K562 (cell line): ENCODE data around the gene HPSE2. TPM values are rescaled to one million over a fixed set of nuclear protein-coding genes. Genes with fewer than 3 reads are reported as not detected.
A peak's percentile ranks its signal among the peaks of the same experiment; 100 is the strongest.

Experiments used
- ATAC-seq: fragments of 200-7000 bp; cut with Tn5 transposase; 3 replicates; pipeline ENCODE4 v1.9.1; 2020; ENCODE audit warnings: moderate library complexity
- BruUV-seq: library from RNA; stranded (reverse); fragments of 400-500 nt; replicated peaks from 2 replicates; lab custom pipeline; 2021; lab: Mats Ljungman, UMichigan
- CTCF ChIA-PET: fragments of 300-600 bp; formaldehyde crosslinking; extraction: SDS; loops from one replicate; lab custom pipeline; 2021; ENCODE audit warnings: low intra/inter-chr PET ratio; lab: Yijun Ruan, JAX
- POLR2A ChIA-PET: fragments of 300-600, 350-650 bp; sonication (Branson Sonifier 250); formaldehyde crosslinking; extraction: SDS; loops from one replicate; lab custom pipeline; 2021; ENCODE audit warnings: antibody characterized with exemption, inconsistent platforms; lab: Yijun Ruan, JAX
- DNase-seq, 4 experiments: peaks; one replicate each; pipeline versions ENCODE4 v3.0.0 to v3.0.0-alpha.2; 2011 to 2018; ENCODE audit warnings: low spot score in 3 of 4, mixed read lengths in 3 of 4; ENCODE audit errors: extremely low read depth in 1 of 4
- FAIRE-seq: peaks from 2 replicates; lab custom pipeline; 2011; peaks lifted over from hg19 to GRCh38; lab: Jason Lieb, UNC
- H2AFZ ChIP-seq: 2 replicates; pipeline ENCODE4 v1.6.0; 2011; ENCODE audit warnings: low read depth, low read length, control low read depth, inconsistent platforms
- H3K27ac ChIP-seq: fragments of 200-600 bp; 3 replicates; pipeline ENCODE4 v1.8.0; 2011; ENCODE audit warnings: low read depth, mild to moderate bottlenecking, control low read depth, inconsistent platforms, low read length, moderate library complexity, mixed read lengths; ENCODE audit errors: extremely low read depth
- H3K27me3 ChIP-seq, 2 experiments: fragments of 300-600 bp in 1 of 2; 2 replicates in 1 of 2; 3 replicates in 1 of 2; pipeline versions ENCODE4 v1.6.0 to v1.8.0; 2011; ENCODE audit warnings: inconsistent platforms in 2 of 2, low read length in 2 of 2, mild to moderate bottlenecking in 1 of 2, mixed read lengths in 1 of 2, moderate library complexity in 1 of 2; ENCODE audit not compliant: control insufficient read depth in 2 of 2, insufficient read depth in 2 of 2
- H3K36me3 ChIP-seq: fragments of 300-600 bp; 3 replicates; pipeline ENCODE4 v1.8.0; 2011; ENCODE audit warnings: mild to moderate bottlenecking, low read length, inconsistent platforms; ENCODE audit not compliant: control insufficient read depth, insufficient read depth
- H3K4me1 ChIP-seq, 2 experiments: fragments of 200-600 bp in 1 of 2; replicated peaks in 1 of 2; 2 replicates in 1 of 2; 3 replicates in 1 of 2; pipeline versions ENCODE4 v1.5.1 to v1.8.0; 2011; ENCODE audit warnings: inconsistent platforms in 2 of 2, low read length in 2 of 2, mild to moderate bottlenecking in 1 of 2, mixed read lengths in 1 of 2, moderate library complexity in 1 of 2; ENCODE audit not compliant: control insufficient read depth in 2 of 2, insufficient read depth in 2 of 2
- H3K4me2 ChIP-seq: 2 replicates; pipeline ENCODE4 v1.6.1; 2011; ENCODE audit warnings: low read length, control low read depth, inconsistent platforms, mixed read lengths; ENCODE audit not compliant: insufficient read depth
- H3K4me3 ChIP-seq: fragments of 200-600 bp; sonication (generic), shearing (Covaris generic); 2 replicates; pipeline ENCODE4 v1.5.1; 2016; ENCODE audit warnings: control low read depth, inconsistent platforms
- H3K79me2 ChIP-seq: fragments of 200-600 bp; 3 replicates; pipeline ENCODE4 v1.8.0; 2011; ENCODE audit warnings: low read length, inconsistent platforms; ENCODE audit not compliant: control insufficient read depth, insufficient read depth
- H3K9ac ChIP-seq, 2 experiments: 2 replicates each; pipeline versions ENCODE4 v1.6.0 to v1.6.1; 2011; ENCODE audit warnings: low read depth in 2 of 2, low read length in 2 of 2, control low read depth in 1 of 2, inconsistent platforms in 1 of 2, mild to moderate bottlenecking in 1 of 2, mixed read lengths in 1 of 2; ENCODE audit not compliant: insufficient read depth in 1 of 2
- H3K9me1 ChIP-seq: one replicate; pipeline ENCODE4 v1.6.0; 2011; ENCODE audit warnings: inconsistent platforms, mild to moderate bottlenecking, low read length, moderate library complexity; ENCODE audit not compliant: control insufficient read depth, insufficient read depth
- H3K9me3 ChIP-seq: replicated peaks from 2 replicates; pipeline ENCODE4 v1.5.1; 2011; ENCODE audit warnings: low read depth, low read length, inconsistent platforms; ENCODE audit not compliant: control insufficient read depth, insufficient read depth
- H4K20me1 ChIP-seq: replicated peaks from 2 replicates; pipeline ENCODE4 v1.6.1; 2011; ENCODE audit warnings: low read length, inconsistent platforms, mixed read lengths; ENCODE audit not compliant: control insufficient read depth, insufficient read depth
- ARID2 ChIP-seq: fragments of 450-650 bp; IDR thresholded peaks from 2 replicates; pipeline ENCODE4 v1.6.1; 2017; ENCODE audit warnings: antibody characterized with exemption, mild to moderate bottlenecking
- ELK3 ChIP-seq: fragments of 450-650 bp; formaldehyde crosslinking; IDR thresholded peaks from 2 replicates; pipeline ENCODE4 v1.4.0; 2020; ENCODE audit warnings: mild to moderate bottlenecking
- GTF2F1 ChIP-seq: IDR thresholded peaks from 2 replicates; pipeline ENCODE4 v1.6.1; 2011; ENCODE audit warnings: low read depth, low read length, improper control_type of control experiment
- KDM4B ChIP-seq, 2 experiments: fragments of 450-650 bp in 1 of 2; sonication (generic) in 1 of 2; IDR thresholded peaks; 2 replicates each; pipeline ENCODE4 v1.6.1; 2016 to 2017; ENCODE audit warnings: borderline replicate concordance in 2 of 2, antibody characterized with exemption in 1 of 2, low read depth in 1 of 2, mild to moderate bottlenecking in 1 of 2
- KDM5B ChIP-seq: fragments of 200-600 bp; sonication (generic); IDR thresholded peaks from 2 replicates; pipeline ENCODE4 v1.6.1; 2012; ENCODE audit warnings: low read depth, mild to moderate bottlenecking, moderate library complexity, low read length, control low read depth, inconsistent platforms; ENCODE audit not compliant: insufficient replicate concordance
- MAZ ChIP-seq, 2 experiments: fragments of 450-650 bp in 1 of 2; sonication (generic) in 1 of 2; formaldehyde crosslinking; IDR thresholded peaks in 1 of 2; conservative IDR thresholded peaks in 1 of 2; 2 replicates each; pipeline versions ENCODE4 v1.4.0 to v1.5.0; 2020; ENCODE audit warnings: mild to moderate bottlenecking in 1 of 2, missing genetic modification reagents in 1 of 2
- MXI1 ChIP-seq: IDR thresholded peaks from 2 replicates; pipeline ENCODE4 v1.6.1; 2011; ENCODE audit warnings: low read depth, mild to moderate bottlenecking, improper control_type of control experiment, low read length
- PHF8 ChIP-seq: fragments of 200-600 bp; sonication (generic); IDR thresholded peaks from 2 replicates; pipeline ENCODE4 v1.6.1; 2012; ENCODE audit warnings: mixed run types, mild to moderate bottlenecking, inconsistent platforms, low read length, moderate library complexity, borderline replicate concordance
- POLR2A ChIP-seq: fragments of 450-650 bp; conservative IDR thresholded peaks from 2 replicates; pipeline ENCODE4 v1.6.1; 2016
- RAD51 ChIP-seq: fragments of 450-650 bp; IDR thresholded peaks from 2 replicates; pipeline ENCODE4 v1.7.1; 2016; ENCODE audit warnings: low read depth, mild to moderate bottlenecking, borderline replicate concordance
- RBM34 ChIP-seq: fragments of 200-400 bp; formaldehyde crosslinking; IDR thresholded peaks from 2 replicates; pipeline ENCODE4 v1.6.1; 2018; ENCODE audit warnings: low read length, borderline replicate concordance; ENCODE audit not compliant: insufficient read depth
- SOX6 ChIP-seq: fragments of 450-650 bp; IDR thresholded peaks from 2 replicates; pipeline ENCODE4 v1.6.1; 2014; ENCODE audit warnings: mild to moderate bottlenecking
- SUPT5H ChIP-seq: fragments of 450-650 bp; IDR thresholded peaks from 2 replicates; pipeline ENCODE4 v1.6.1; 2016
- TEAD1 ChIP-seq, 2 experiments: fragments of 450-650 bp in 1 of 2; sonication (generic) in 1 of 2; formaldehyde crosslinking; IDR thresholded peaks; 2 replicates each; pipeline versions ENCODE4 v1.4.0 to v1.8.0; 2020 to 2022; ENCODE audit warnings: mild to moderate bottlenecking in 2 of 2, missing genetic modification reagents in 1 of 2
- ZBTB7A ChIP-seq: IDR thresholded peaks from 2 replicates; pipeline ENCODE4 v1.6.1; 2011; ENCODE audit warnings: low read depth, mild to moderate bottlenecking, low read length, moderate library complexity, borderline replicate concordance; ENCODE audit not compliant: control insufficient read depth
- ZNF316 ChIP-seq: fragments of 450-650 bp; IDR thresholded peaks from 2 replicates; pipeline ENCODE4 v1.6.1; 2016
- ZNF507 ChIP-seq: conservative IDR thresholded peaks from 2 replicates; pipeline ENCODE4 v1.6.1; 2017; ENCODE audit warnings: missing genetic modification characterization, missing compliant biosample characterization
- ZNF512 ChIP-seq: IDR thresholded peaks from 2 replicates; pipeline ENCODE4 v1.6.1; 2016; ENCODE audit warnings: missing genetic modification characterization, missing compliant biosample characterization
- ZNF583 ChIP-seq: fragments of 250-450 bp; sonication (Bioruptor Pico); IDR thresholded peaks from 2 replicates; pipeline ENCODE4 v1.4.0; 2020
- ZNF695 ChIP-seq: fragments of 450-650 bp; formaldehyde crosslinking; IDR thresholded peaks from 2 replicates; pipeline ENCODE4 v1.4.0; 2020; ENCODE audit warnings: mild to moderate bottlenecking, moderate library complexity
- ZNF79 ChIP-seq: fragments of 250-450 bp; sonication (Bioruptor Pico); IDR thresholded peaks from 2 replicates; pipeline ENCODE4 v1.4.0; 2020; ENCODE audit warnings: low read depth, mild to moderate bottlenecking, moderate library complexity
- WGBS: fragments of 100-300 bp; shearing (Covaris generic); methylation state at CpG from one replicate; pipeline ENCODE4 v1.1.6; 2016; ENCODE audit warnings: low coverage, mixed read lengths; ENCODE audit not compliant: insufficient coverage; ENCODE audit errors: missing lambda C conversion rate; 5-methylcytosine and 5-hydroxymethylcytosine counted together
- in situ Hi-C: fragments of 300-500 bp; cut with MboI; formaldehyde crosslinking; loops from 4 replicates; pipeline ENCODE4 v1.15.0; 2018; ENCODE audit warnings: inconsistent platforms, mixed read lengths
- intact Hi-C: fragments of 100-400 bp; cut with micrococcal nuclease; formaldehyde crosslinking; loops from 2 replicates; pipeline ENCODE4 v1.14.2; 2022
- polyA plus RNA-seq, 8 experiments: library from polyadenylated mRNA; depleted of rRNA in 4 of 8; stranded (reverse) in 5 of 8; unstranded in 3 of 8; fragments of >200 nt; fragmentation: Nextera tagmentation in 2 of 8; fragmentation: Illumina TruSeq in 1 of 8; extraction: Ambion mirVana in 2 of 8; extraction: Trizol in 1 of 8; gene quantifications; 2 replicates each; pipeline versions ENCODE4 v1.2.1 to v1.2.3, GENCODE V29; 2011 to 2014; ENCODE audit warnings: inconsistent platforms in 1 of 8, missing spikeins in 1 of 8
- total RNA-seq, 7 experiments: library from RNA; depleted of rRNA in 6 of 7; stranded (reverse); fragments of >200 nt in 6 of 7; fragmentation: Illumina TruSeq in 2 of 7; extraction: Trizol in 2 of 7; gene quantifications; 2 replicates each; pipeline versions ENCODE4 v1.2.1 to v1.2.3, GENCODE V29; 2011 to 2021; ENCODE audit warnings: low replicate concordance in 1 of 7

HPSE2 gene
- total and polyA plus RNA-seq, 9 of the 15 experiments (the other 6 are each of a cell fraction or from before 2014, with no cell fraction given), result 0.03 to 0.10 (median 0.04) TPM; not detected in 2

- TF ChIP-seq KDM5B (peak; percentile 73), ZNF695 (CRISPR knock-in tag) (no peak), PHF8 (peak; percentile 72; the same call in 1 of the 2 replicates), RAD51 (no peak), ARID2 (no peak), KDM4B (IDR thresholded peaks at IDR 0.05; ENCODE audit: borderline replicate concordance in 2 of 2, low read depth in 1 of 2) (no peak), MAZ (CRISPR knock-in tag; conservative IDR thresholded peaks at IDR 0.05 in 1 of 2, IDR thresholded peaks at IDR 0.05 in 1 of 2) (0 out of 4 replicates have a peak, but pooled peaks of 1 of the 2 experiments have one; percentile 22), ZBTB7A (peak; percentile 40; the same call in 1 of the 2 replicates), GTF2F1 (no peak), SUPT5H (peak; percentile 66), ZNF316 (no peak), POLR2A (peak; percentile 62)
Observed at GRCh38 chr10:98414932-98415730, 820.5 kb downstream of the HPSE2 start, which contains the start of gene PYROXD2 (continued).

GRCh38 chr10:98414578-98414931 is 821.1 kb downstream of the HPSE2 start:
- H3K9me1 ChIP-seq, result no peaks in the 10 kb centered on the region
- peak overlapping the region; percentile 72 for H3K4me2 ChIP-seq
- no peaks in the 10 kb centered on the region for H3K27me3 ChIP-seq
- peak overlapping the region; percentile 80; the same call in 1 of the 2 replicates for H2AFZ ChIP-seq
- H3K36me3 ChIP-seq, result peaks cover 21% of the 10 kb centered on the region; the same call in 1 of the 3 replicates
- ATAC-seq (no peak), FAIRE-seq (no peak), DNase-seq (no peak)
- POLR2A ChIA-PET, result interaction anchor here (0.6 to 0.9 kb wide), 2 partner anchors 10 to 63 kb away, joined by 3 read pairs; no protein-coding TSS in a partner anchor
- CTCF ChIA-PET, result no interaction called here
- H3K27ac ChIP-seq, result peak overlapping the region; percentile 28; the same call in 1 of the 3 replicates
- intact Hi-C loops (no loop called here), in situ Hi-C loops (no loop called here)
- TSS peak; percentile 57 for BruUV-seq
- no peaks in the 10 kb centered on the region for H4K20me1 ChIP-seq
- H3K79me2 ChIP-seq, result no peaks in the 10 kb centered on the region
- peak overlapping the region; percentile 30 for H3K4me3 ChIP-seq
- H3K4me1 ChIP-seq, result peaks cover 6 to 28% of the 10 kb centered on the region in 2 experiments; a peak in 4 of 5 replicates
- WGBS, result 72% methylated on average over 2 of the region's 3 CpGs
- peak overlapping the region; percentile 30 to 63; a peak in 3 of 4 replicates for H3K9ac ChIP-seq
- no peaks in the 10 kb centered on the region for H3K9me3 ChIP-seq
- TF ChIP-seq TEAD1 (CRISPR knock-in tag; IDR thresholded peaks at IDR 0.05), result no peak
- TF ChIP-seq ELK3 (CRISPR knock-in tag), result no peak
- no peak for TF ChIP-seq ZNF512 (tag)
- no peak for TF ChIP-seq SOX6
- TF ChIP-seq ZNF583 (CRISPR knock-in tag), result no peak
- no peak for TF ChIP-seq ZNF507 (tag)
- no peak for TF ChIP-seq MXI1
- TF ChIP-seq RBM34, result no peak
- no peak for TF ChIP-seq ZNF79
